Sigmoid colon (tissue), 7 donors: Measurements from ENCODE around the gene ZNF326. TPM values are rescaled to one million over a fixed set of nuclear protein-coding genes. Genes with fewer than 3 reads are reported as not detected.

Source experiments
- DNase-seq: peaks from one replicate; pipeline ENCODE4 v3.0.0-alpha.2; 2019
- H3K27ac ChIP-seq, 4 donors: fragments of 200-600 bp; sonication (generic); one replicate each; pipeline ENCODE4 v1.5.1; 2016 to 2019; ENCODE audit warnings: mild to moderate bottlenecking in 1 of 4
- H3K27me3 ChIP-seq, 3 donors: fragments of 200-600 bp; sonication (generic); one replicate each; pipeline ENCODE4 v1.5.1; 2019; ENCODE audit warnings: mild to moderate bottlenecking in 1 of 3
- H3K36me3 ChIP-seq, 4 donors: fragments of 200-600 bp; sonication (generic); one replicate each; pipeline ENCODE4 v1.5.1; 2016 to 2019
- H3K4me1 ChIP-seq, 4 donors: fragments of 200-600 bp; sonication (generic); one replicate each; pipeline ENCODE4 v1.5.1; 2017 to 2019
- H3K4me3 ChIP-seq, 4 donors: fragments of 200-600 bp; sonication (generic); one replicate each; pipeline ENCODE4 v1.5.1; 2017 to 2019; ENCODE audit warnings: mild to moderate bottlenecking in 2 of 4, moderate library complexity in 1 of 4
- H3K9me3 ChIP-seq, 4 donors: fragments of 200-600 bp in 3 of 4; sonication (generic) in 3 of 4; one replicate each; pipeline versions ENCODE4 v1.5.1 to v1.6.1; 2013 to 2019
- CTCF ChIP-seq, 4 experiments: fragments of 450-650 bp in 3 of 4; fragments of 200-600 bp in 1 of 4; IDR thresholded peaks; one replicate each; pipeline ENCODE4 v1.5.1; 2016 to 2019; ENCODE audit warnings: antibody characterized with exemption in 4 of 4, mild to moderate bottlenecking in 3 of 4, moderate library complexity in 2 of 4
- EP300 ChIP-seq, 4 donors: sonication (generic); formaldehyde crosslinking; IDR thresholded peaks; one replicate each; pipeline ENCODE4 v1.6.1; 2017; ENCODE audit warnings: antibody characterized with exemption in 4 of 4
- POLR2A ChIP-seq, 2 donors: fragments of 450-650 bp; IDR thresholded peaks; one replicate each; pipeline ENCODE4 v1.6.1; 2016; ENCODE audit warnings: antibody characterized with exemption in 2 of 2, mild to moderate bottlenecking in 2 of 2, moderate library complexity in 2 of 2
- POLR2AphosphoS5 ChIP-seq, 4 donors: sonication (generic); formaldehyde crosslinking; IDR thresholded peaks; one replicate each; pipeline ENCODE4 v1.6.1; 2017; ENCODE audit warnings: antibody characterized with exemption in 4 of 4
- WGBS, 2 donors: extraction: QIAGEN DNeasy Blood & Tissue Kit; methylation state at CpG; one replicate each; pipeline ENCODE4 v1.1.7; 2013; 5-methylcytosine and 5-hydroxymethylcytosine counted together
- intact Hi-C: fragments of 100-400 bp; cut with DNase I; formaldehyde crosslinking; loops from one replicate; pipeline ENCODE4 v1.15.1; 2023
- polyA plus RNA-seq, 3 donors: library from polyadenylated mRNA; stranded (reverse); fragments of 200-250 nt; gene quantifications; one replicate each; pipeline ENCODE4 v1.2.3, GENCODE V29; 2013
- total RNA-seq, 4 donors: library from RNA; depleted of rRNA; stranded (reverse); fragments of >200 nt; gene quantifications; one replicate each; pipeline ENCODE4 v1.1.0, GENCODE V29; 2016
- donor health status: healthy with polysubstance abuse.
- donor health status: Bipolar disorder and iron deficiency.
- donor health status: healthy.

The ZNF326 gene
- total and polyA plus RNA-seq, 7 donors: 15.3 to 24.4 (median 16.3) TPM

- 89 to 91% methylated on average over 1 of the region's 1 CpG for WGBS, 2 donors
- DNase-seq: no peak
- H3K4me3 ChIP-seq: no peak overlapping the region
- no peak overlapping the region for H3K27ac ChIP-seq
- H3K36me3 ChIP-seq: peaks cover 7 to 96% (median 35%) of the 10 kb centered on the region in 4 donors
- peaks cover 0 to 2% (median 0%) of the 10 kb centered on the region in 4 donors for H3K9me3 ChIP-seq
- intact Hi-C loops: no loop called here
- no peaks in the 10 kb centered on the region for H3K4me1 ChIP-seq
- TF ChIP-seq POLR2A (IDR thresholded peaks at IDR 0.05): no peak
- no peak for TF ChIP-seq EP300 (IDR thresholded peaks at IDR 0.05)
- TF ChIP-seq CTCF (IDR thresholded peaks at IDR 0.05): no peak
- no peak for TF ChIP-seq POLR2AphosphoS5 (IDR thresholded peaks at IDR 0.05)
- H3K27me3 ChIP-seq: no peaks in the 10 kb centered on the region
Observed at GRCh38 chr1:90027281-90027680, 32.4 kb downstream of the ZNF326 start.

- 70 to 72% methylated on average over 3 of the region's 3 CpGs for WGBS, 2 donors
- intact Hi-C loops: no loop called here
- H3K9me3 ChIP-seq: no peaks in the 10 kb centered on the region
- no peaks in the 10 kb centered on the region for H3K4me1 ChIP-seq
- no peaks in the 10 kb centered on the region for H3K27me3 ChIP-seq
- TF ChIP-seq POLR2A (IDR thresholded peaks at IDR 0.05) (no peak), EP300 (IDR thresholded peaks at IDR 0.05) (no peak), CTCF (IDR thresholded peaks at IDR 0.05) (no peak), POLR2AphosphoS5 (IDR thresholded peaks at IDR 0.05) (no peak)
- H3K4me3 ChIP-seq: no peak overlapping the region
- no peak for DNase-seq
- H3K27ac ChIP-seq: no peak overlapping the region
- no peaks in the 10 kb centered on the region for H3K36me3 ChIP-seq
Observed at GRCh38 chr1:90039652-90040051, 44.7 kb downstream of the ZNF326 start.

- WGBS, 2 donors: 78 to 79% methylated on average over 4 of the region's 4 CpGs
- H3K36me3 ChIP-seq: no peaks in the 10 kb centered on the region
- no peak for DNase-seq
- intact Hi-C loops: no loop called here
- no peak overlapping the region for H3K4me3 ChIP-seq
- H3K9me3 ChIP-seq: no peaks in the 10 kb centered on the region
- no peaks in the 10 kb centered on the region for H3K27me3 ChIP-seq
- TF ChIP-seq EP300 (IDR thresholded peaks at IDR 0.05): no peak
- TF ChIP-seq POLR2AphosphoS5 (IDR thresholded peaks at IDR 0.05): no peak
- no peak for TF ChIP-seq POLR2A (IDR thresholded peaks at IDR 0.05)
- TF ChIP-seq CTCF (IDR thresholded peaks at IDR 0.05): no peak
- no peak overlapping the region for H3K27ac ChIP-seq
- H3K4me1 ChIP-seq: no peaks in the 10 kb centered on the region
Observed at GRCh38 chr1:90043586-90043985, 48.7 kb downstream of the ZNF326 start.

GRCh38 chr1:90044346-90044745 lies 49.4 kb downstream of the ZNF326 start:
- Histone ChIP-seq H3K27me3 (no peaks in the 10 kb centered on the region), H3K36me3 (no peaks in the 10 kb centered on the region), H3K9me3 (no peaks in the 10 kb centered on the region), H3K4me1 (no peaks in the 10 kb centered on the region), H3K27ac (no peak overlapping the region), H3K4me3 (no peak overlapping the region)
- intact Hi-C loops: no loop called here
- TF ChIP-seq CTCF (IDR thresholded peaks at IDR 0.05) (no peak), POLR2AphosphoS5 (IDR thresholded peaks at IDR 0.05) (no peak), POLR2A (IDR thresholded peaks at IDR 0.05) (no peak), EP300 (IDR thresholded peaks at IDR 0.05) (no peak)
- 80 to 91% methylated on average over 5 of the region's 5 CpGs for WGBS, 2 donors
- DNase-seq: no peak

GRCh38 chr1:90045853-90046563 lies 51.1 kb downstream of the ZNF326 start:
- intact Hi-C loops: no loop called here
- H3K27ac ChIP-seq: no peak overlapping the region
- no peak overlapping the region for H3K4me3 ChIP-seq
- no peak for DNase-seq
- no peaks in the 10 kb centered on the region for H3K27me3 ChIP-seq
- no peaks in the 10 kb centered on the region for H3K36me3 ChIP-seq
- TF ChIP-seq POLR2AphosphoS5 (IDR thresholded peaks at IDR 0.05): no peak
- no peak for TF ChIP-seq CTCF (IDR thresholded peaks at IDR 0.05)
- TF ChIP-seq EP300 (IDR thresholded peaks at IDR 0.05): no peak
- no peak for TF ChIP-seq POLR2A (IDR thresholded peaks at IDR 0.05)
- WGBS, 2 donors: 46 to 65% methylated on average over 2 of the region's 2 CpGs
- no peaks in the 10 kb centered on the region for H3K4me1 ChIP-seq
- no peaks in the 10 kb centered on the region for H3K9me3 ChIP-seq
